Vagina (tissue), 2 donors: ENCODE data around the gene OR6X1. TPM values are rescaled to one million over a fixed set of nuclear protein-coding genes. Genes with fewer than 3 reads are reported as not detected.
A peak's percentile ranks its signal among the peaks of the same experiment; 100 is the strongest.

ENCODE experiments used
- DNase-seq, 2 donors: peaks; one replicate each; pipeline ENCODE4 v3.0.0-alpha.2; 2017; ENCODE audit errors: extremely low spot score in 2 of 2
- H3K27ac ChIP-seq: fragments of 200-600 bp; sonication (generic); one replicate; pipeline ENCODE4 v1.5.1; 2019
- H3K27me3 ChIP-seq: fragments of 200-600 bp; sonication (generic); one replicate; pipeline ENCODE4 v1.5.1; 2019
- H3K36me3 ChIP-seq, 2 donors: fragments of 200-600 bp; sonication (generic); one replicate each; pipeline ENCODE4 v1.5.1; 2017 to 2019
- H3K4me1 ChIP-seq: fragments of 200-600 bp; sonication (generic); one replicate; pipeline ENCODE4 v1.5.1; 2019
- H3K4me3 ChIP-seq, 2 donors: fragments of 200-600 bp; sonication (generic); 1 replicate in 1 of 2; 2 replicates in 1 of 2; pipeline ENCODE4 v1.5.1; 2016 to 2019
- H3K9me3 ChIP-seq: fragments of 200-600 bp; sonication (generic); one replicate; pipeline ENCODE4 v1.5.1; 2019
- POLR2A ChIP-seq, 2 donors: fragments of 450-650 bp; IDR thresholded peaks; one replicate each; pipeline ENCODE4 v1.6.1; 2017; ENCODE audit warnings: antibody characterized with exemption in 2 of 2, mild to moderate bottlenecking in 2 of 2, moderate library complexity in 2 of 2
- POLR2AphosphoS5 ChIP-seq, 2 donors: sonication (generic); formaldehyde crosslinking; IDR thresholded peaks; one replicate each; pipeline ENCODE4 v1.9.0; 2017; ENCODE audit warnings: antibody characterized with exemption in 2 of 2, mild to moderate bottlenecking in 2 of 2, low read depth in 1 of 2; ENCODE audit not compliant: insufficient read depth in 1 of 2
- intact Hi-C: fragments of 100-400 bp; cut with DNase I; formaldehyde crosslinking; loops from one replicate; pipeline ENCODE4 v1.15.1; 2023
- total RNA-seq: library from RNA; depleted of rRNA; stranded (reverse); fragments of >200 nt; gene quantifications from one replicate; pipeline ENCODE4 v1.2.3, GENCODE V29; 2016
- TF ChIP-seq, protein P1 (sequence below), 3 experiments: fragments of 450-650 bp in 2 of 3; fragments of 200-600 bp in 1 of 3; sonication (generic) in 1 of 3; IDR thresholded peaks; one replicate each; pipeline ENCODE4 v1.5.1; 2017 to 2019; ENCODE audit warnings: antibody characterized with exemption in 3 of 3, mild to moderate bottlenecking in 2 of 3, moderate library complexity in 2 of 3

The OR6X1 gene
- total RNA-seq, 1 donor from 2014 or later = not detected

- peak overlapping the region in 1 of 2 donors; percentile 80 for H3K4me3 ChIP-seq
- no peak for DNase-seq
- TF ChIP-seq, protein P1, sequence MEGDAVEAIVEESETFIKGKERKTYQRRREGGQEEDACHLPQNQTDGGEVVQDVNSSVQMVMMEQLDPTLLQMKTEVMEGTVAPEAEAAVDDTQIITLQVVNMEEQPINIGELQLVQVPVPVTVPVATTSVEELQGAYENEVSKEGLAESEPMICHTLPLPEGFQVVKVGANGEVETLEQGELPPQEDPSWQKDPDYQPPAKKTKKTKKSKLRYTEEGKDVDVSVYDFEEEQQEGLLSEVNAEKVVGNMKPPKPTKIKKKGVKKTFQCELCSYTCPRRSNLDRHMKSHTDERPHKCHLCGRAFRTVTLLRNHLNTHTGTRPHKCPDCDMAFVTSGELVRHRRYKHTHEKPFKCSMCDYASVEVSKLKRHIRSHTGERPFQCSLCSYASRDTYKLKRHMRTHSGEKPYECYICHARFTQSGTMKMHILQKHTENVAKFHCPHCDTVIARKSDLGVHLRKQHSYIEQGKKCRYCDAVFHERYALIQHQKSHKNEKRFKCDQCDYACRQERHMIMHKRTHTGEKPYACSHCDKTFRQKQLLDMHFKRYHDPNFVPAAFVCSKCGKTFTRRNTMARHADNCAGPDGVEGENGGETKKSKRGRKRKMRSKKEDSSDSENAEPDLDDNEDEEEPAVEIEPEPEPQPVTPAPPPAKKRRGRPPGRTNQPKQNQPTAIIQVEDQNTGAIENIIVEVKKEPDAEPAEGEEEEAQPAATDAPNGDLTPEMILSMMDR (IDR thresholded peaks at IDR 0.05) = no peak
- TF ChIP-seq POLR2AphosphoS5 (IDR thresholded peaks at IDR 0.05; ENCODE audit: insufficient read depth in 1 of 2, low read depth in 1 of 2) = no peak
- TF ChIP-seq POLR2A (IDR thresholded peaks at IDR 0.05) = no peak
- no peaks in the 10 kb centered on the region for H3K27me3 ChIP-seq
- no peak overlapping the region for H3K27ac ChIP-seq
- H3K36me3 ChIP-seq = no peaks in the 10 kb centered on the region
- intact Hi-C loops = no loop called here
- H3K9me3 ChIP-seq = no peaks in the 10 kb centered on the region
- H3K4me1 ChIP-seq = peaks cover 23% of the 10 kb centered on the region
Measured at GRCh38 chr11:123742724-123743120, 11.6 kb downstream of the OR6X1 start.

GRCh38 chr11:123742031-123742723 lies 12.1 kb downstream of the OR6X1 start:
- no peak for TF ChIP-seq POLR2AphosphoS5 (IDR thresholded peaks at IDR 0.05; ENCODE audit: insufficient read depth in 1 of 2, low read depth in 1 of 2)
- Histone ChIP-seq H3K27ac (peak overlapping the region; percentile 75), H3K36me3 (no peaks in the 10 kb centered on the region), H3K27me3 (no peaks in the 10 kb centered on the region), H3K4me1 (peaks cover 23% of the 10 kb centered on the region), H3K4me3 (peak overlapping the region; percentile 63 to 80), H3K9me3 (no peaks in the 10 kb centered on the region)
- intact Hi-C loops = no loop called here
- no peak for DNase-seq

- intact Hi-C loops = no loop called here
- peaks cover 23% of the 10 kb centered on the region for H3K4me1 ChIP-seq
- DNase-seq = peak in 1 of 2 donors; percentile 91
- H3K27me3 ChIP-seq = no peaks in the 10 kb centered on the region
- TF ChIP-seq POLR2AphosphoS5 (IDR thresholded peaks at IDR 0.05; ENCODE audit: insufficient read depth in 1 of 2, low read depth in 1 of 2) (peak; percentile 76 to 83), POLR2A (IDR thresholded peaks at IDR 0.05) (peak in 1 of 2 donors; percentile 32)
- TF ChIP-seq, protein P1 (IDR thresholded peaks at IDR 0.05) = peak in 1 of 3 experiments; percentile 23
- peak within 1 kb of the TSS; percentile 75 for H3K27ac ChIP-seq
- H3K36me3 ChIP-seq = no peaks in the 10 kb centered on the region
- peak within 1 kb of the TSS; percentile 63 to 80 for H3K4me3 ChIP-seq
- H3K9me3 ChIP-seq = no peaks in the 10 kb centered on the region
Measured at GRCh38 chr11:123741159-123742030, 12.9 kb downstream of the OR6X1 start, which contains the start of gene ZNF202. TSS of gene ZNF202 (minus strand) at chr11:123741660. CDS start at chr11:123730888, 10,772 bp downstream.

DNA sequence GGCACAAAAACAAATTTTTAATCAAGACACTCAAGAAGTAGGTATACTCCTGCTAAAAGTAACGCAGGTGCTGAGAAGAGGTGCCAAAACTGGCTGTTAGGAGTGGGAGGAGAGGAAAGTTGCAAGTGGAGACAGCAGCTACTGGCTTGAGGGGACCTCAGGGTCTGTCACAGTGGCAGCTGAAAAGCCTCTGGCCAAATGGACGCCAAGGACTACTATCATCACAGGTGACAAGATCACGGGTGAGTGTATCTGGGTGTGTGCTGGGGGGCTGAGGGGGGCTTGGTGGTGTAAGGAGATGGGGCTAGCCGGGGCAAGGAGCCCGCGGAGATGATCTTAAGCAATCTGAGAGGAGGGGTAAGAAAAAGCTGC lies 13.5 kb downstream of the OR6X1 start:
- no peak for DNase-seq
- peaks cover 23% of the 10 kb centered on the region for H3K4me1 ChIP-seq
- H3K27ac ChIP-seq = peak overlapping the region; percentile 75
- intact Hi-C loops = no loop called here
- TF ChIP-seq POLR2AphosphoS5 (IDR thresholded peaks at IDR 0.05; ENCODE audit: insufficient read depth in 1 of 2, low read depth in 1 of 2) = no peak
- no peak for TF ChIP-seq POLR2A (IDR thresholded peaks at IDR 0.05)
- TF ChIP-seq, protein P1 (IDR thresholded peaks at IDR 0.05) = no peak
- H3K4me3 ChIP-seq = peak overlapping the region; percentile 63 to 80
- H3K9me3 ChIP-seq = no peaks in the 10 kb centered on the region
- H3K36me3 ChIP-seq = no peaks in the 10 kb centered on the region
- no peaks in the 10 kb centered on the region for H3K27me3 ChIP-seq

- intact Hi-C loops = no loop called here
- no peak overlapping the region for H3K4me3 ChIP-seq
- peaks cover 0 to 5% of the 10 kb centered on the region in 2 donors for H3K36me3 ChIP-seq
- no peaks in the 10 kb centered on the region for H3K9me3 ChIP-seq
- no peaks in the 10 kb centered on the region for H3K27me3 ChIP-seq
- no peak for DNase-seq
- H3K27ac ChIP-seq = no peak overlapping the region
- TF ChIP-seq POLR2AphosphoS5 (IDR thresholded peaks at IDR 0.05; ENCODE audit: insufficient read depth in 1 of 2, low read depth in 1 of 2) = no peak
- TF ChIP-seq, protein P1 (IDR thresholded peaks at IDR 0.05) = no peak
- TF ChIP-seq POLR2A (IDR thresholded peaks at IDR 0.05) = no peak
- H3K4me1 ChIP-seq = peaks cover 23% of the 10 kb centered on the region
Measured at GRCh38 chr11:123738374-123738773, 15.9 kb downstream of the OR6X1 start.
